NCI-H146 treated with DMSO at 0.1 percent for 48 hours (cell line): ENCODE results near the gene BHLHA15.

Source experiments
- DNase-seq: peaks from one replicate; lab custom pipeline; 2025; ENCODE audit not compliant: unreplicated experiment; lab: John Stamatoyannopoulos, UW

Gene BHLHA15

GRCh38 chr7:98240961-98241673 lies 29.9 kb downstream of the BHLHA15 start:
- DNase-seq, result peak; percentile 6

- no peak for DNase-seq
These were observed 30.5 kb downstream of the BHLHA15 start for GRCh38 chr7:98241674-98242241.

- no peak for DNase-seq
These were observed 31.1 kb downstream of the BHLHA15 start for GRCh38 chr7:98242342-98242741.

GRCh38 chr7:98242934-98243333 lies 31.7 kb downstream of the BHLHA15 start:
- no peak for DNase-seq

- DNase-seq, result no peak
These were observed 33.6 kb downstream of the BHLHA15 start for GRCh38 chr7:98244871-98245270.

GRCh38 chr7:98248156-98248555 lies 36.9 kb downstream of the BHLHA15 start:
- no peak for DNase-seq

- DNase-seq, result no peak
These were observed 37.9 kb downstream of the BHLHA15 start for GRCh38 chr7:98249106-98249505.

GRCh38 chr7:98250789-98251188 lies 39.5 kb downstream of the BHLHA15 start:
- peak; percentile 2 for DNase-seq

GRCh38 chr7:98251231-98251600 lies 40.0 kb downstream of the BHLHA15 start:
- DNase-seq, result peak; percentile 73

- peak; percentile 86 for DNase-seq
These were observed 40.6 kb downstream of the BHLHA15 start, which contains the start of gene TECPR1 for GRCh38 chr7:98251601-98252424. TECPR1 (minus strand) TSS chr7:98252232; CDS start chr7:98246146, 6,086 bp downstream.

GRCh38 chr7:98252425-98253054 lies 41.3 kb downstream of the BHLHA15 start:
- peak; percentile 37 for DNase-seq

- no peak for DNase-seq
These were observed 43.3 kb downstream of the BHLHA15 start for GRCh38 chr7:98254516-98254915.

- no peak for DNase-seq
These were observed 43.8 kb downstream of the BHLHA15 start for GRCh38 chr7:98254951-98255610.

GRCh38 chr7:98256431-98256830 lies 45.2 kb downstream of the BHLHA15 start:
- DNase-seq, result no peak

- DNase-seq, result no peak
These were observed 46.5 kb downstream of the BHLHA15 start for GRCh38 chr7:98257701-98258100.
